Nephron progenitor cell (in vitro differentiated cells): ENCODE data around the gene RPS6KL1.

Source experiments
- DNase-seq: peaks from one replicate; pipeline ENCODE4 v3.0.0; 2021
- H3K27ac Mint-ChIP-seq: 2 replicates; pipeline ENCODE4 v1.8.0; 2021; ENCODE audit warnings: mild to moderate bottlenecking, moderate library complexity, mixed read lengths
- H3K27me3 Mint-ChIP-seq: 2 replicates; pipeline ENCODE4 v1.8.0; 2021; ENCODE audit warnings: mild to moderate bottlenecking, low read depth, mixed read lengths; ENCODE audit not compliant: poor library complexity
- H3K36me3 Mint-ChIP-seq: 2 replicates; pipeline ENCODE4 v1.8.0; 2021; ENCODE audit warnings: low read depth, mixed read lengths
- H3K4me1 Mint-ChIP-seq: 2 replicates; pipeline ENCODE4 v1.8.0; 2021; ENCODE audit warnings: mixed read lengths
- H3K4me3 Mint-ChIP-seq: 2 replicates; pipeline ENCODE4 v1.8.0; 2021; ENCODE audit warnings: mild to moderate bottlenecking, moderate library complexity, mixed read lengths
- H3K9me3 Mint-ChIP-seq: 2 replicates; pipeline ENCODE4 v1.8.0; 2021; ENCODE audit warnings: mild to moderate bottlenecking, moderate library complexity, mixed read lengths
- TF ChIP-seq, protein P1 (sequence below): fragments of 200-600 bp; sonication (generic); IDR thresholded peaks from 2 replicates; pipeline ENCODE4 v1.5.0; 2021; ENCODE audit warnings: antibody characterized with exemption

RPS6KL1 gene

DNA sequence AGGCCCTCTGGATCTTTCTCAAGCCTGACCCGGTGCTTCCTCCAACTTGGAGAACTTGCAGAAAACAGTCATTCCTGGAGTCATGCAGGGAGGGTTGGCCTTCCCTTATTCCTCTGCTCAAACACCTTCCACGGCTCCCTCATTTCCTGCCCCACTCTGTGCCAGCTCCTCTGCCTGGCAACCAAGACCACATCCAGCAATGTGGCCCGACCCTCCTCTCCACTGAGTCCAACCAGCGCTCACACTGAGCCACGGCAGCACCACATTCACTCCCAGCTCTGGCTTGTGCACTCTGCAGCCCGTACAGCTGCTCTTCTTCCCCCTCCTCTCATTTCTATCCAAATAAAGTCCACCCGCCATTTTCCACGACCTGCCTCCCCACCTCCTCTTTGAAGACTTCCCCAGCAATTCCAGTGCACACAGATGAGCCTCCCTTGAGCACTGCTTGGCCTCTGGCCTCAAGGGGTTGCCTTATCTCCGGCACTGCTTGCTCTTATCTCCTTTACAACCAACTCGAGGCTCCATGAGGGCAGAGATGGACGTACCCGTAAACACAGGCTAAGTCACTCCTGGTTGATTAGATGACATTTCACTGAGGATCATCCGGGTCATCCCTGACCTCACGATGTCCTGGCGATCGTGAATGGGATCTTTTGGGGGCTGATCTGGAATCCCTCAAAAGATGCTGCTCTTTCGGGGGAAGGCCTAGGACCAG, 27.0 kb upstream of the RPS6KL1 start:
- DNase-seq = no peak
- H3K9me3 Mint-ChIP-seq = no peaks in the 10 kb centered on the region
- TF ChIP-seq, protein P1, sequence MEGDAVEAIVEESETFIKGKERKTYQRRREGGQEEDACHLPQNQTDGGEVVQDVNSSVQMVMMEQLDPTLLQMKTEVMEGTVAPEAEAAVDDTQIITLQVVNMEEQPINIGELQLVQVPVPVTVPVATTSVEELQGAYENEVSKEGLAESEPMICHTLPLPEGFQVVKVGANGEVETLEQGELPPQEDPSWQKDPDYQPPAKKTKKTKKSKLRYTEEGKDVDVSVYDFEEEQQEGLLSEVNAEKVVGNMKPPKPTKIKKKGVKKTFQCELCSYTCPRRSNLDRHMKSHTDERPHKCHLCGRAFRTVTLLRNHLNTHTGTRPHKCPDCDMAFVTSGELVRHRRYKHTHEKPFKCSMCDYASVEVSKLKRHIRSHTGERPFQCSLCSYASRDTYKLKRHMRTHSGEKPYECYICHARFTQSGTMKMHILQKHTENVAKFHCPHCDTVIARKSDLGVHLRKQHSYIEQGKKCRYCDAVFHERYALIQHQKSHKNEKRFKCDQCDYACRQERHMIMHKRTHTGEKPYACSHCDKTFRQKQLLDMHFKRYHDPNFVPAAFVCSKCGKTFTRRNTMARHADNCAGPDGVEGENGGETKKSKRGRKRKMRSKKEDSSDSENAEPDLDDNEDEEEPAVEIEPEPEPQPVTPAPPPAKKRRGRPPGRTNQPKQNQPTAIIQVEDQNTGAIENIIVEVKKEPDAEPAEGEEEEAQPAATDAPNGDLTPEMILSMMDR = no peak
- no peak overlapping the region for H3K4me3 Mint-ChIP-seq
- peak overlapping the region; percentile 33 for H3K27ac Mint-ChIP-seq
- H3K27me3 Mint-ChIP-seq = no peaks in the 10 kb centered on the region
- peaks cover 18% of the 10 kb centered on the region for H3K36me3 Mint-ChIP-seq
- peaks cover 55% of the 10 kb centered on the region for H3K4me1 Mint-ChIP-seq

DNA sequence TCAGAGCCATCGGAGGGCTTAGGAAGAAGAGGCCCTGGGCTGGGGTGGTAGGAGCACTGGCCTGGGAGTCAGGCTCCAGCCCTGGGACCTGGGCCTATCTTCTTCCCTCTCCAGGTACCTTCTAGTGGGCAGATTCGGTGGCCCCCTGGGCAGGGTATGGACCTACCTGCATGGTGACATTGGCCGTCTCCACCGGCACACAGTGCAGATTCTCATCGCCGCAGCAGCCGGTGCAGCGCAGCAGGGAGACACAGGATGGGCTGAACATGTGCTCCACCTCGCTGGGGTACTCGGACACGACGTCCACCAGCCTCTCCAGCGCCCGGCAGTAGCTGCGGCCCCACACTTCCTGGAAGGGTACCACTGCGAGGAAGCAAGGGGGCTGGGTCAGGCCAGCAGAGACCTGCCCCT, 26.1 kb upstream of the RPS6KL1 start:
- Mint-ChIP-seq H3K27me3 (no peaks in the 10 kb centered on the region), H3K27ac (no peak overlapping the region), H3K36me3 (peaks cover 18% of the 10 kb centered on the region), H3K9me3 (no peaks in the 10 kb centered on the region), H3K4me3 (no peak overlapping the region), H3K4me1 (peaks cover 55% of the 10 kb centered on the region)
- TF ChIP-seq, protein P1 = no peak
- no peak for DNase-seq

GRCh38 chr14:74948228-74949175, 25.4 kb upstream of the RPS6KL1 start:
- DNase-seq = no peak
- Mint-ChIP-seq H3K4me1 (peaks cover 49% of the 10 kb centered on the region), H3K36me3 (peaks cover 18% of the 10 kb centered on the region), H3K9me3 (no peaks in the 10 kb centered on the region), H3K27me3 (no peaks in the 10 kb centered on the region), H3K27ac (no peak overlapping the region), H3K4me3 (no peak overlapping the region)
- TF ChIP-seq, protein P1 = no peak

- Mint-ChIP-seq H3K27ac (no peak overlapping the region), H3K4me1 (peaks cover 48% of the 10 kb centered on the region), H3K36me3 (peaks cover 18% of the 10 kb centered on the region), H3K27me3 (no peaks in the 10 kb centered on the region), H3K4me3 (no peak overlapping the region), H3K9me3 (no peaks in the 10 kb centered on the region)
- TF ChIP-seq, protein P1 = no peak
- DNase-seq = no peak
Measured at GRCh38 chr14:74947353-74948227, 24.5 kb upstream of the RPS6KL1 start.

- H3K27me3 Mint-ChIP-seq = no peaks in the 10 kb centered on the region
- no peaks in the 10 kb centered on the region for H3K9me3 Mint-ChIP-seq
- H3K4me1 Mint-ChIP-seq = peaks cover 48% of the 10 kb centered on the region
- H3K36me3 Mint-ChIP-seq = peaks cover 18% of the 10 kb centered on the region
- H3K27ac Mint-ChIP-seq = peak overlapping the region; percentile 26
- DNase-seq = no peak
- TF ChIP-seq, protein P1 = no peak
- H3K4me3 Mint-ChIP-seq = no peak overlapping the region
Measured at GRCh38 chr14:74946659-74947281, 23.7 kb upstream of the RPS6KL1 start.
